Hepatic stellate cell (primary cell): ENCODE results near the gene IGSF9B.

Experiments used
- DNase-seq: peaks from one replicate; pipeline ENCODE4 v3.0.0; 2011; ENCODE audit warnings: low spot score

IGSF9B gene

DNA sequence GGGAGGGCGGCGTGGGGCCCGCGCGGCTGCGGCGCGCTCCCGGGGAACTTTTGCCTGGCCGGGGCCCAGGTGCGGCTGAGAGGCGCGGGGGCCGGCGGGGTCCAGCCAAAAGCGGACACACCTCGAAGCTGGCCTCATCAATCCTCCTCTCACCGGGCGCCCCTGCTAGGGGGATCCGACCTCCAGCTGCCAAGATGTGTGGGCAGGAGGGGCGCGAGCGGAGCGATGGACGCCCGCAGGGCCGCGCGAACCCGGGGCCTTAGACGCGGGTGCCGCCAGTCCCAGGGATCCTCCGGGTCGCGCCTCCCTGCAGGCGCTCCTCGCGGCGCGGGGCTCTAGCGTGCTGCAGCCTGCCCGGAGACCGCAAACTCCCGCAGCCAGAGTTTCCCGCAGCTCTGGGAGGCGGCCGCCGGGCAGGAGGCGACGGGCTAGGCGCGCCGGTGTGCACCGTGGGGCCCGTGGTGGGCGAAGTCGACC, 785 bp downstream of the IGSF9B start:
- no peak for DNase-seq

DNA sequence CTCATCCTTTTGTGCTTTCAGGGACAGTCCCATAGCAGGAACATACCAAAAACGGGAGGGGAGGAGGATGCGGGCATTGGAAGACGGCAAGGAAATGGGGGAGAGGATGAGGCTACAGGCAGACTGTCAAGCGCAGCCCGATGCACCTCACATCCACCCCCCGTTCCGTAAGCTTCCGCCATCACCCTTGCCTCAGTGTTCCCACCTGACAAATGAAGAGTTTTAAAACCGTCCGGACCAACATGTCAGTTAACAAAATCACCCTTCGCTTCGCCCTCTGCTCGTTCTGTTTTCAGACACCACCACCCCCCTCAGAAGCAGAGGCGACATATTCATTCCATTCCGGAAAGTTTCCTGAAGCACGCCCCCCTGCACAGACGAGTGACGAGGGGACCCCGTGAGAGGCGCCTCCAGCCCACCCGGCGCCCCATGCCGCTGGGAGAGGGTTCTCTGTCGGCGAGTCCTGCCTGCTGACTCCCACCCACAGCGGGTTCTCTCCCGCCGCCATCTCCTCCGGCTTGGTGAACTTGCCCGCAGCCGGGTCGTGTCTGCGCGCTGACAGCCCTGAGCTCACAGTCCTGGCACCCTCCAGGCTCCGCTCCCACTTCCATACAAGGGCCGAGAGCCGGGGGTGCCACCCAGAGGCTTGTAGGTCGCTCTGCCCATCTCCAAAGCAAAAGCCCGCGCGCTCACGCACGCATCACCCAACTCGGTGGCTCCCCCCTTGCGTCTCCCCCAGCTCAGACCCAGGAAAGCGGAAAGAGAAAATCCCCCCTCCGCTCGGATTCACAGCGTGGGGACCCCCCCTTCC, 1.5 kb downstream of the IGSF9B start:
- no peak for DNase-seq

DNA sequence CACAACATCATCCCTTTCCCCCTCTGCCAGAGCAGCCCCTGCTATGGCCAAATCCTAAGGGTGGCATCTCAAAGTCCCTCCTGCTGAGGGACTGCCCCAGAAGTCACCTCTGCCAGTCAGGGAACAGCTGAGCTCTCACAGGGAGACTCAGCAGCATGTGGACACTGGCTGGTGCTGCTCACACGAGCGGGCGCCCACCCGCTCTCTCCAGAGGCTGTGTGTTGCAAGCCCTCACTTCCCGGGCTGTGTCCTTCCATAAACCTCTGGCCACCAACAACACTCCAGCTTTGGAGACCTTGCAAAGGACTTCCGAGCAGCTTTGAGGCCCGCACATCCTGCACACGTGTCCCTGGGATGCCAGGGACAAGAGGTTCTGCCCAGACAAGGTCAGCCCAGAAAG, 2.8 kb downstream of the IGSF9B start:
- DNase-seq: no peak

- no peak for DNase-seq
Observed at GRCh38 chr11:133953547-133953946, 3.2 kb downstream of the IGSF9B start.

DNA sequence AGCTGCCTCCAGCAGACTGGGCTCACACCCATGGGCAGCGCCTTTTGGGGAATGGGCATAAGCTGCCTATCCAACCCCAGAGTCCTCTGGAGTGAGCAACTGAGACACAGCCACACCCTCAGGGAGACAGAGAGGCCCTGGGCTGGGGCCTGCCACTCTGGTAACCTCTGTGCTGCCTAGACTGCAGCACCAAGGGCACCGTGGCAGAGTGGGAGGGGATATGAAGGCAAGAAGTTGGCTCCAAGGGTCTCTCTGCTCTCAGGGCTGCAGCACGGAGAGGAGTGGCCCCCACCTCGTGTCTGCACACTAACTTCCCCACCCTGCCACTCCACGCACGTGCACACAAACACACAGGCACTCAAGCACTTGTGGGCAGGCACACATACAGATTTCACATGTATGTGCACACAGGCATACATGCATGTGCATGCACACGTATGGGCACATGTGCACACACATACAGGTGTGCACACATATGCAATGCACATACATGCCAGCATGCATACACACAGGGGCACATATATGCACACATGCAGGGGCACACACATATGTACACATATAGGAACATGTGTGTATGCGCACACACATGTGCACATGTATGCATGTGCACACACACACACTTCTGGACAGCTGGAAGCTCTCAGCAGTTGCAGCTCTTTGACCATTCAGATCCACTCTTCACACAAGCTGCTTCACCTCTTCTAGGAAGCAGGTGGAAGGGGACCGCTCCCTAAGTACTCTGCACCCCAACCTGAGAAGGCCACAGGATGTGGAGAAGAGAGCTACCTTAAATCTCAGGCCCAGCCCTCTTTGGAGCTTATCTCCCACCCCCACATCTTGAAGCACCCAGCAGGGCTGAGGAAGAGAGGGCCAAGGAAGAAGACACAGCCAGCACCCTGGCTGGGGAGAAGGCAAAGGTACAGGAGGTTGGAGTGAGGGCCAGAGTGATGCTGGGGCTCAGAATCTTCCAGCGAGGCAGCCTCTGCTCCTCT, 4.3 kb downstream of the IGSF9B start:
- DNase-seq: no peak

GRCh38 chr11:133951327-133952198, 5.2 kb downstream of the IGSF9B start:
- DNase-seq: peak; percentile 69

- no peak for DNase-seq
Observed at GRCh38 chr11:133950874-133951326, 5.9 kb downstream of the IGSF9B start.

DNA sequence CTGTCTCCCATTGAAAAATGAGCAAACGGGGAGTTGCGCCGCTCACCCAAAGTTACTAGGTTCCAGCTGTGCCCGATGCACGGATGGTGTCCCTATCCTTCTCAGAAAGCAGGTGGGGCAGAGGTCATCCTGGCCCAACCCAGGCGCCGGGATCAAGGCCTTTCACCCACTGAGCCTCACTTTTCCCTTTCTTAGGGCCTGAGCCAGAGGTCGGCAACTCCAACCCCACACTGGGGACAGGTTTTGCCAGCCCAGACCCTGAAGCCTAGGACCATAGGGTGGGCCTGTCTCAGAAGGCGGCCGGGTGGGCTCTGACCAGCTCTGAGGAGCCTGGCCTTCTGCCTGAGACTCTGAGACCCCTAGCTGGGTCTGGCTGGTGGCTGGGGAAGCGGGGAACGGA, 6.3 kb downstream of the IGSF9B start:
- DNase-seq: no peak

DNA sequence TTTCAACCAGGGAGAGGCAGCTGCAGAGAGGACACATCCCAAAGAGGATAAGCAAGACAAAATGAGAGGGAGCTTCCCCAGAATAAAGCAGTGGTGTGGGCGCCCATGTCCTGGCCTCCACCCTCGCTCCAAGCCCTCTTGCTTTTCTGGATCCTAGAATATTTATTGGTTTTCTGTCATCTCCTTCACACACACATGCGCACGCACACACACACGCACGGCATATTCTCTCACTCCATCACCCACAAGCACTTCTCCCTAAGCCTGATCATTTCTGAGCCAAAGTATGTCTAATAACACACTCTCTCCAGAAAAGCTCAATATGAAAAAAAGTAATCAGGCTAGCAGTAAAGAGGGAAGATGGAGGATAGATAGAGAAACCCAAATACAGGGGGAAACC, 7.6 kb downstream of the IGSF9B start:
- DNase-seq: no peak

DNA sequence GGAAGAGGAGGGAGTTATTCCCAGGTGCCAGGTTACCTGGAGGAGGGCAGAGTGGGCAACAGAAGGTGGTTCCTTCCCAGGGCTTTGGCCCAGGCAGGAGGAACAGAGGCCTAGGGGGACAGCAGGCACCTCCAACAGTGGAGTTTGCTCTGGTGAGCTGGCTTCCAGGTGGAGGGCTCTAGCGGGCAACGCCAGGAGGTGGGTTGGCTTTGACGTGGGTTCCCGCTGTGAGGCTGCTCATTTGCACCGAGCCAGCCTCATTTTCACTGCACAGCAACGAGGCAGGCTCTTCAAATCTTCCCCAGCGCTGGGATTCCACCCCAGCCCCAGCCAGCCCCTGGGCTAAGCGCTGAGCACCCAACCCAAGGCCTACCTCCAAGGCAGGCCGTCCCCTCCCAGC, 8.1 kb downstream of the IGSF9B start:
- no peak for DNase-seq

GRCh38 chr11:133947321-133947756, 9.4 kb downstream of the IGSF9B start:
- peak; percentile 85 for DNase-seq

DNA sequence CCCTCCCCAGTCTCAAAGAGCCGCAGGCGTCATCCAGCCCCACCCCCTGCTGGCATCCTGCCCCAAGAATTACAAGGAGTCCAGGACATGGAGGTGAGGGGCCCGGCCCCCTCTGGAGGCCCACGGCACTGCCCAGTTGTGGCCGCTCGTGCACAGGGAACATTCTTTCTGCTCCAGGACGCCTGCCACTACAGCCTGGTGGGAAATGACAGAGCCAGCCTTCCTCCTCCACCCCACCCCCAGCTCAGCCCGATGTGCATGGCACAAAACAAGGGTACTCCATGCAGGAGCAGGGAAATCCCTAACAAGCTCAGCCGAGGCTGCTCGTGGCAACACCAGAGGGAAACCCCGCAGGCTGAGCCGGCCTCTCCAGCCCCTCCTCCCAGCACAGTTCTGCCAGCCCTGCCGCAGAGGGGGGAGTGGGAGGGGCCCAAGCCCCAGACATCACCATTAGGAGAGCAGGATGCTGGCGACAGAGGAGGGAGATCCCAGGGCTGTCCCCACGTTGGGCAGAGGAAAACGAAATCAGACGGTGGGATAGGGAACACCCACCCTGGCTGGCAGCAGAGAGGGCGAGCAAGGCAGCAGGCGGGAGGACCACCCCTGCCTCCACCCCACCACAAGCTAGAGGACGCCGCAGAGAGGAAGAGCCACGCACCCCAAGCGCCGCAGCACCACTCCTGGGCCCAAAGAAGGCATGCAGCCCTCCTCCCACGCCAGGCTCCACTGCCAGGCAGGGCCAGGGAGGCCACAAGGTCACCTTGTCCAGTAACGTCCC, 10.0 kb downstream of the IGSF9B start:
- DNase-seq: no peak

DNA sequence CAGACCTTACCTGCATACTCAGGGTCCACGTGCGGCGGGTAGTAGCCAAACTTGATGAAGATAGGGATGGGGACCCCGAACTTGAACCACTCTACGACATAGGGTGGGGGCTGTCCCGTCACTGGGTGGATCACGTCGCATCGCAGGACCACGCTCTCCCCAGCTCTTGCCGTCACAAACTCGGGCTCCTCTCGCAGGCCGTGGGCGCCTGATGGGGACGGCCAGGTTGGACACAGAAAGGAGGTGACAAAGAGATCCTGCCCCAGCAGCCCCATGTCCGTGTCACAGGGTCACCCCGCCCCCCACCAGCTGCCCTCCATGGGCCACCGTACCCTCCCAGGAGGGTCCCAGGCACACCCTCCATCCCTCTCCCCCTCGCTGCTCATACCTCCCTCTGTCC, 10.7 kb downstream of the IGSF9B start:
- DNase-seq: no peak

GRCh38 chr11:133945087-133945974, 11.4 kb downstream of the IGSF9B start:
- DNase-seq: no peak

DNA sequence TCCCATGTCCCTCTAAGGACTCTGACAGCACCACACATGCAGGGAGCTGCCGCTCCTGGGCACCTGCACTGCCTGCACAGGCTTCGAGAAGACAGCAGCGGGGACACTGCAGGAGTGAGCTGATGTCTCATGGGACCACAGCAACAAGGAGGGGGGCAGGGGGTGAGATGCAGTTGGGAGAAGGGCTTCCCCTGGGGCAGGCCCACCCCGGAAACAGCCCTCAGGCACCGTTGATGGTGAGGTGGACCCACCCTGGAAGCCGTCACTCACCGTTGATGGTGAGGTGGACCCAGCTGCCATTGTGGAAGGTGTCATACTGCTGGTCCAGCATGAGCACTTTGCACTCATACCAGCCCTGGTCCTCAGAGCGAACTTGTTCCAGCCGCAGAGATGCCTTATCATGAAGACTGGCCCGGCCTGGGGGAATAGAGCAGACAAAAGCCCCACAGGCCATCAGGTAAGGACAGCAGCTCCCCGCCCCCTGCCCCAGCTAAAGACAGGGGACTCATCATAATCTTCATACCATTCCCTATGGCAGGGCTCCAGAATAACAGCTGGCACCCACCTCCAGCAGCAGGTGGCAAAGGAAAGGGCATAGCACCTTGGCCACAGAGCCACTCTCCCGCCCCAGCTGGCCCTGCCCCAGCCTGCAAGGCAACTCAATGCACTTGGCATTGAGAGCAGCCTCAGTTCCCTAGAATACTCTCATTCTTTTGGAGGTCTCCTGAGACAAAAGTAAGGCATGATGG, 12.6 kb downstream of the IGSF9B start:
- DNase-seq: no peak

GRCh38 chr11:133942577-133942976, 14.2 kb downstream of the IGSF9B start:
- DNase-seq: no peak

DNA sequence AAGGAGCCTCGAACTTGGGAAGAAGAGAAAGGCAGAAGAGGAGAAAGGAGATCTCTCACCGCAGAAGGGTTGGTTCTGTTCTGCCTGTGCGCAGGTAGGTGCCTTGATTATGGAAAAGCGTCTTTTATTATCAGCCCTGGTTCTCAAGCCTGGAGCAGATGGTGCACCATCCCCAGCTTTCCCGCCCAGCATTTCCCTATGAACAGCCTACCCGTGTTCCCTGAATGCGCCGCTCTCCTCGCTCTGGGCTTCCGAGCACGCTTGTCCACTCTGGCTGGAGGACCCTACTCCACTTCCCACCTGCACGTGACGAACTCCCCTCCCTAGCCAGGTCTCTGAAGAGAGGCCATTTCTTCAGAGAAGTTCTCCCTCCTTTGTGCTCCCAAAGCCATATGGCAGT, 15.2 kb downstream of the IGSF9B start:
- DNase-seq: no peak

DNA sequence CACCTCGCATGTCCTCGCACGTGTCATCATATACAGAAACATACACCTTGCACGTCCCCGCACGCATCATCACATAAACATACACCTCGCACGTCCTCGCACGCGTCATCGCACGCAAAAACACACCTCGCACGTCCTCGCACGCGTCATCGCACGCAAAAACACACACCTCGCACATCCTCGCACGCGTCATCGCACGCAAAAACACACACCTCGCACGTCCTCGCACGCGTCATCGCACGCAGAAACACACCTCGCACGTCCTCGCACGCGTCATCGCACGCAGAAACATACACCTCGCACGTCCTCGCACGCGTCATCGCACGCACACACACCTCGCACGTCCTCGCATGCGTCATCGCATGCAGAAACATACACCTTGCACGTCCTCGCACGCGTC, 16.7 kb downstream of the IGSF9B start:
- DNase-seq: no peak

DNA sequence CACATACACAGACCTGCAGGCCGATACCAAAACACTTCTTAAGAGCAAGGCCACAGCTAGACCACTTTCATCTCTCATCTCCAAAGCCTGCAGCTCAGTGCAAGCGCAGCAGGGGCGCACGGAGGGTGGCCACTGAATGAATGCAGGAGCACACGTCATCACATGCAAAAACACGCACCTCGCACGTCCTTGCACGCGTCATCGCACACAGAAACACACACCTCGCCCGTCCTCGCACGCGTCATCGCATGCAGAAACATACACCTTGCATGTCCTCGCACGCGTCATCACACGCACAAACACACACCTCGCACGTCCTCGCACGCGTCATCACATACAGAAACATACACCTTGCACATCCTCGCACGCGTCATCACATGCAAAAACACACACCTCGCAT, 17.2 kb downstream of the IGSF9B start:
- DNase-seq: no peak
